Measurements from ENCODE around the gene RNPEPL1. TPM values are rescaled to one million over a fixed set of nuclear protein-coding genes. Genes with fewer than 3 reads are reported as not detected.

RNPEPL1 gene
- total and polyA plus RNA-seq, 3 experiments from 2014 or later: 55.6 to 101 (median 61.1) TPM

DNA sequence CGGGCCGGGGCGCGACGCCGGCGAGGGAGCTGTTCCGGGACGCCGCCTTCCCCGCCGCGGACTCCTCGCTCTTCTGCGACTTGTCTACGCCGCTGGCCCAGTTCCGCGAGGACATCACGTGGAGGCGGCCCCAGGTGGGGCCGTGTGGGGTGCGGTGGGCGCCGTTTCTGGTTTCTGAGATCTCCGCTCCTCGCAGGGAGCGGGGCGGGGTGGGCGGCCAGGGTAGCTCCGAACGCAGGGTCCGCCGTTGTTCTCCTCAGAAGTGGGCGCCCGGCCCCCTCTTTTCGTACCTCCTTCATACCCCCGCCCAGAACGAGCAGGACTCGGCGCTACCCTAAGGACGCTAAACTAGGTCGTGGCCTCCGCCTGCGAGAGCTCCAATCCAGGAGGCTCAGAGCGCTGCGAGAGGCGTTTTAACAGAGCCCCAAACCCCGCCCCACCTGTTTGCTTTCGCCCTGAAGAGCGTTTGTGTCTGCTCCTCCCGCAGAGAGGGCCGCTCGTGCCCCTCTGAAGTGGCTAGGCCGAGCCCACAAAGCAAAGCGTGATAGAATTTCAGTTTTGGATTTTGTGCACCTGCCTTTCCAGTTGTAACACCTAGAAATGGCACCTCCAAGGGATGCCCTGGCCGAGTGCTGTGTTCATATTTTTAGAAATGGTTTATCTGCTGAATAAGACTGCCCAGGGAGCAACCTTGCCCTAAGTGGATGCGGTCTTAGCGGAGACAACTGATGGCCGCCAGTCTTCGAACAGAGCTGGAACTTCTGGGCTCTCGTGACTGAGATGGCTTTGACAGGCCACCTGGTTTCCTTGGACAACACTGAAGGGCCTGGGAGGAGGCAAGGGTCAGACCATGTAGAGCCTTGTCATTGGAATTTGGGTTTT is 18.9 kb downstream of the RNPEPL1 start:
- Mint-ChIP-seq H3K27me3 (peaks cover 0 to 2% of the 10 kb centered on the region in 2 donors), H3K4me1 (peaks cover 43 to 72% (median 47%) of the 10 kb centered on the region in 3 donors), H3K27ac (peak overlapping the region; percentile 89 to 99 (median 96)), H3K36me3 (peaks cover 0 to 57% (median 3%) of the 10 kb centered on the region in 3 donors), H3K4me3 (peak overlapping the region; percentile 93 to 98 (median 95)), H3K9me3 (no peaks in the 10 kb centered on the region)
- Histone ChIP-seq H3K4me3 (ENCODE audit: low read length) (peak overlapping the region; percentile 97), H3K27me3 (ENCODE audit: insufficient read depth, low read length, poor library complexity, severe bottlenecking) (no peaks in the 10 kb centered on the region), H3K36me3 (ENCODE audit: insufficient read depth, low read length) (peaks cover 8% of the 10 kb centered on the region), H3K27ac (ENCODE audit: low read depth, low read length) (peak overlapping the region; percentile 70), H3K4me1 (ENCODE audit: insufficient read depth, low read length) (peaks cover 35% of the 10 kb centered on the region), H3K9me3 (ENCODE audit: low read length) (no peaks in the 10 kb centered on the region)
- DNase-seq: peak; percentile 55 to 74 (median 60)
- ChIA-PET CTCF (interaction anchor here (0.7 to 5.6 kb wide), 16 partner anchors 15 to 121 kb away, joined by 3 to 68 read pairs (median 6); partner anchors contain the start of genes DUSP28, GPR35 and RNPEPL1), POLR2A (interaction anchor here (1.3 to 4.6 kb wide), 8 partner anchors 14 to 73 kb away, joined by 3 to 99 read pairs (median 15); partner anchors contain the start of genes DUSP28, GPR35 and RNPEPL1)

DNA sequence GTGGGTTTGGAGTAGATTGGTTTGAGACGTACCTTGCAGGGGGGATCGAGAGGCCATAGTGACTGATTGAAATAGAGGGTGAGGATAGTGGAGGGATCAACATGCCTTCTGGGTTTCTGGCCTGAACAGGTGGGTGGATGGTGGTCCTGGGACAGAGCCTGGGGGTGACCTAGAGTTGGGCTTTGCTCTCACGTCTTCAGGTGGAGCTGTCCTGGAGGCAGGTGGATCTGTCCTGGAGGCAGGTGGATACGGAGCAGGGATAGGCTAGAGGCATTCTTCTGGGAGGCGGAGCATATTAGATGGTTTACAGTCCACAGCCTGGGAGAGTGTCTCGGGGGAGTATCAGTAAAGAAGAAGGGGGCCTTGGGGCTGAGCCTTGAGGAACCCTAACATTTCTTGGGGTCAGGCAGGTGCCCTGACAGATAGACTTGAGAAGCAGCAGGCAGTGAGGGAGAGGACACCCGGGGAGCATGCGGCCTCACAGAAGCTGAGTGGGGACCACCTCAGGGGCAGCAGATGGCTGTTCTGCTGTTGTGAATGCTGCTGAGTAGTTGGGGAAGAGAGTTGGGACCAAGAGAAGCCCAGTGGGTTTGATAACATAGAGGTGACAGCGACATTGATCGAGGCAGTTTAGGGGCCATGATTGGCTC is 19.8 kb downstream of the RNPEPL1 start:
- H3K4me1 ChIP-seq (ENCODE audit: insufficient read depth, low read length): peaks cover 35% of the 10 kb centered on the region
- Mint-ChIP-seq H3K4me1 (peaks cover 41 to 66% (median 43%) of the 10 kb centered on the region in 3 donors), H3K9me3 (no peaks in the 10 kb centered on the region), H3K27me3 (peaks cover 0 to 2% of the 10 kb centered on the region in 2 donors), H3K4me3 (peak overlapping the region; percentile 93 to 98 (median 95)), H3K36me3 (peaks cover 0 to 63% (median 0%) of the 10 kb centered on the region in 3 donors), H3K27ac (peak overlapping the region; percentile 69 to 99 (median 96))
- ChIA-PET POLR2A (interaction anchor here (0.6 to 4.6 kb wide), 5 partner anchors 19 to 34 kb away, joined by 3 to 99 read pairs (median 28); partner anchors contain the start of genes DUSP28 and RNPEPL1), CTCF (interaction anchor here (0.9 to 5.6 kb wide), 9 partner anchors 8 to 74 kb away, joined by 3 to 68 read pairs (median 10); partner anchors contain the start of genes DUSP28 and GPR35)
- H3K9me3 ChIP-seq (ENCODE audit: low read length): no peaks in the 10 kb centered on the region
- peak in 1 of 5 donors; percentile 37 for DNase-seq
- H3K27ac ChIP-seq (ENCODE audit: low read depth, low read length): no peak overlapping the region
- H3K36me3 ChIP-seq (ENCODE audit: insufficient read depth, low read length): peaks cover 9% of the 10 kb centered on the region
- peak overlapping the region; percentile 97 for H3K4me3 ChIP-seq (ENCODE audit: low read length)
- H3K27me3 ChIP-seq (ENCODE audit: insufficient read depth, low read length, poor library complexity, severe bottlenecking): no peaks in the 10 kb centered on the region

DNA sequence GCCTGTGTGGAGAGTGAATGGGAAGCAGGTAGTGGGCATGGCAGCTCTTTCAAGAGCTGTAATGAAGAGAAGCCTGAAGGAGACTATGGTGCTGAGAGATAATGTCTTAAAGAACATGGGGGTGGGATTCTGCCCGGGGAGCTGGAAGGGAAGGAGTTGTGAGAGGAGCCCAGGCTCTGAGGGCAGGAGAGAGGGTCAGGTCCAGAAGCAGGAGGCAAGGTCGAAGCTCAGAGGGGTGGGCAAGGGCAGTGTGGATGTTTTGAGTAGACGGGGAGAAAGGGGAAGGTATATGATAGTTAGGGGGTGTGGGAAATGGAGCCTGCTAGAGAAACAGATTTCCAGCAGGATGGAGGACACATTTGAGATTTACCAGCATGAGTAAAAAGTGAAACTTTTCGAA is 20.4 kb downstream of the RNPEPL1 start:
- Mint-ChIP-seq H3K27me3 (peaks cover 0 to 2% of the 10 kb centered on the region in 2 donors), H3K4me3 (peak overlapping the region; percentile 39 to 97 (median 94)), H3K36me3 (peaks cover 0 to 69% (median 0%) of the 10 kb centered on the region in 3 donors), H3K27ac (peak overlapping the region in 5 of 8 donors; percentile 87 to 99 (median 96)), H3K4me1 (peaks cover 41 to 61% (median 43%) of the 10 kb centered on the region in 3 donors), H3K9me3 (no peaks in the 10 kb centered on the region)
- H3K27ac ChIP-seq (ENCODE audit: low read depth, low read length): no peak overlapping the region
- DNase-seq: peak in 1 of 5 donors; percentile 10
- peaks cover 35% of the 10 kb centered on the region for H3K4me1 ChIP-seq (ENCODE audit: insufficient read depth, low read length)
- H3K36me3 ChIP-seq (ENCODE audit: insufficient read depth, low read length): peaks cover 9% of the 10 kb centered on the region
- no peaks in the 10 kb centered on the region for H3K9me3 ChIP-seq (ENCODE audit: low read length)
- no peak overlapping the region for H3K4me3 ChIP-seq (ENCODE audit: low read length)
- no peaks in the 10 kb centered on the region for H3K27me3 ChIP-seq (ENCODE audit: insufficient read depth, low read length, poor library complexity, severe bottlenecking)
- ChIA-PET CTCF (interaction anchor here (1.2 to 5.6 kb wide), 4 partner anchors 9 to 74 kb away, joined by 3 to 68 read pairs (median 22); no protein-coding TSS in a partner anchor), POLR2A (interaction anchor here (0.6 to 4.6 kb wide), 4 partner anchors 20 to 32 kb away, joined by 3 to 99 read pairs (median 16); partner anchors contain the start of genes DUSP28 and RNPEPL1)

GRCh38 chr2:240589375-240589774 is 21.1 kb downstream of the RNPEPL1 start:
- Histone ChIP-seq H3K4me3 (ENCODE audit: low read length) (no peak overlapping the region), H3K36me3 (ENCODE audit: insufficient read depth, low read length) (peaks cover 9% of the 10 kb centered on the region), H3K27me3 (ENCODE audit: insufficient read depth, low read length, poor library complexity, severe bottlenecking) (no peaks in the 10 kb centered on the region), H3K4me1 (ENCODE audit: insufficient read depth, low read length) (peaks cover 33% of the 10 kb centered on the region), H3K27ac (ENCODE audit: low read depth, low read length) (no peak overlapping the region), H3K9me3 (ENCODE audit: low read length) (no peaks in the 10 kb centered on the region)
- Mint-ChIP-seq H3K4me3 (no peak overlapping the region), H3K4me1 (peaks cover 39 to 57% (median 42%) of the 10 kb centered on the region in 3 donors), H3K9me3 (no peaks in the 10 kb centered on the region), H3K36me3 (peaks cover 0 to 75% (median 0%) of the 10 kb centered on the region in 3 donors), H3K27me3 (peaks cover 0 to 2% of the 10 kb centered on the region in 2 donors), H3K27ac (peak overlapping the region in 2 of 8 donors; percentile 57 to 61)
- ChIA-PET CTCF (interaction anchor here (1.2 to 5.6 kb wide), 4 partner anchors 10 to 75 kb away, joined by 3 to 68 read pairs (median 22); no protein-coding TSS in a partner anchor), POLR2A (interaction anchor here (0.6 kb wide), 1 partner anchor 29 kb away, joined by 3 read pairs; the partner anchor contains the start of gene DUSP28)
- peak in 1 of 5 donors; percentile 30 for DNase-seq

GRCh38 chr2:240589850-240590525 is 21.7 kb downstream of the RNPEPL1 start:
- Mint-ChIP-seq H3K27me3 (peaks cover 0 to 2% of the 10 kb centered on the region in 2 donors), H3K27ac (peak overlapping the region in 1 of 8 donors; percentile 61), H3K36me3 (peaks cover 0 to 75% (median 0%) of the 10 kb centered on the region in 3 donors), H3K9me3 (no peaks in the 10 kb centered on the region), H3K4me1 (peaks cover 33 to 51% (median 36%) of the 10 kb centered on the region in 3 donors), H3K4me3 (no peak overlapping the region)
- Histone ChIP-seq H3K27me3 (ENCODE audit: insufficient read depth, low read length, poor library complexity, severe bottlenecking) (no peaks in the 10 kb centered on the region), H3K9me3 (ENCODE audit: low read length) (no peaks in the 10 kb centered on the region), H3K4me3 (ENCODE audit: low read length) (no peak overlapping the region), H3K27ac (ENCODE audit: low read depth, low read length) (no peak overlapping the region), H3K36me3 (ENCODE audit: insufficient read depth, low read length) (peaks cover 9% of the 10 kb centered on the region), H3K4me1 (ENCODE audit: insufficient read depth, low read length) (peaks cover 27% of the 10 kb centered on the region)
- peak in 1 of 5 donors; percentile 29 for DNase-seq
- ChIA-PET POLR2A (no interaction called here), CTCF (interaction anchor here (1.5 kb wide), 1 partner anchor 10 kb away, joined by 4 read pairs; no protein-coding TSS in a partner anchor)

GRCh38 chr2:240590681-240591111 is 22.4 kb downstream of the RNPEPL1 start:
- Mint-ChIP-seq H3K36me3 (peaks cover 0 to 76% (median 0%) of the 10 kb centered on the region in 3 donors), H3K4me3 (peak overlapping the region in 1 of 7 donors; percentile 58), H3K27me3 (peaks cover 0 to 2% of the 10 kb centered on the region in 2 donors), H3K9me3 (no peaks in the 10 kb centered on the region), H3K4me1 (peaks cover 29 to 44% (median 31%) of the 10 kb centered on the region in 3 donors), H3K27ac (no peak overlapping the region)
- Histone ChIP-seq H3K27ac (ENCODE audit: low read depth, low read length) (no peak overlapping the region), H3K27me3 (ENCODE audit: insufficient read depth, low read length, poor library complexity, severe bottlenecking) (no peaks in the 10 kb centered on the region), H3K9me3 (ENCODE audit: low read length) (no peaks in the 10 kb centered on the region), H3K36me3 (ENCODE audit: insufficient read depth, low read length) (peaks cover 9% of the 10 kb centered on the region), H3K4me1 (ENCODE audit: insufficient read depth, low read length) (peaks cover 20% of the 10 kb centered on the region), H3K4me3 (ENCODE audit: low read length) (no peak overlapping the region)
- ChIA-PET POLR2A (no interaction called here), CTCF (interaction anchor here (1.5 kb wide), 1 partner anchor 11 kb away, joined by 4 read pairs; no protein-coding TSS in a partner anchor)
- peak in 1 of 5 donors; percentile 48 for DNase-seq

GRCh38 chr2:240591226-240591625 is 22.9 kb downstream of the RNPEPL1 start:
- H3K27me3 Mint-ChIP-seq: peaks cover 0 to 2% of the 10 kb centered on the region in 2 donors
- H3K9me3 Mint-ChIP-seq: no peaks in the 10 kb centered on the region
- H3K27ac Mint-ChIP-seq: no peak overlapping the region

More at GRCh38 chr2:240591226-240591625, 22.9 kb downstream of the RNPEPL1 start:
- H3K4me3 ChIP-seq (ENCODE audit: low read length): no peak overlapping the region
- CTCF ChIA-PET: interaction anchor here (1.2 to 1.5 kb wide), 2 partner anchors 11 to 35 kb away, joined by 3 to 4 read pairs; no protein-coding TSS in a partner anchor
- Mint-ChIP-seq H3K4me1 (peaks cover 24 to 39% (median 27%) of the 10 kb centered on the region in 3 donors), H3K4me3 (peak overlapping the region in 1 of 7 donors; percentile 58), H3K36me3 (peaks cover 0 to 77% (median 0%) of the 10 kb centered on the region in 3 donors)
- peaks cover 19% of the 10 kb centered on the region for H3K4me1 ChIP-seq (ENCODE audit: insufficient read depth, low read length)
- H3K36me3 ChIP-seq (ENCODE audit: insufficient read depth, low read length): peaks cover 9% of the 10 kb centered on the region
- POLR2A ChIA-PET: no interaction called here
- no peaks in the 10 kb centered on the region for H3K9me3 ChIP-seq (ENCODE audit: low read length)
- peak in 1 of 5 donors; percentile 28 for DNase-seq
- H3K27ac ChIP-seq (ENCODE audit: low read depth, low read length): no peak overlapping the region
- no peaks in the 10 kb centered on the region for H3K27me3 ChIP-seq (ENCODE audit: insufficient read depth, low read length, poor library complexity, severe bottlenecking)
